Kidney (tissue), 14 donors: ENCODE results near the gene NOTCH1. TPM values are rescaled to one million over a fixed set of nuclear protein-coding genes. Genes with fewer than 3 reads are reported as not detected.

ENCODE experiments used
- DNase-seq, 5 donors: peaks; one replicate each; pipeline ENCODE4 v3.0.0-alpha.2; 2013 to 2020
- FAIRE-seq: peaks from 2 replicates; lab custom pipeline; 2012; peaks lifted over from hg19 to GRCh38; lab: Jason Lieb, UNC
- H3K27ac ChIP-seq, 2 donors: one replicate each; pipeline ENCODE4 v1.7.0; 2013; ENCODE audit warnings: low read depth in 2 of 2, low read length in 2 of 2, inconsistent platforms in 1 of 2
- H3K27me3 ChIP-seq: one replicate; pipeline ENCODE4 v1.7.1; 2013; ENCODE audit warnings: low read length, inconsistent platforms; ENCODE audit not compliant: control insufficient read depth, insufficient read depth
- H3K36me3 ChIP-seq, 3 donors: one replicate each; pipeline versions ENCODE4 v1.7.0 to v1.7.1; 2013; ENCODE audit warnings: low read length in 3 of 3, control low read depth in 1 of 3, inconsistent platforms in 1 of 3; ENCODE audit not compliant: insufficient read depth in 3 of 3, control insufficient read depth in 2 of 3
- H3K4me1 ChIP-seq, 3 donors: one replicate each; pipeline versions ENCODE4 v1.7.0 to v1.7.1; 2013; ENCODE audit warnings: low read length in 3 of 3, inconsistent platforms in 1 of 3, low read depth in 1 of 3; ENCODE audit not compliant: control insufficient read depth in 2 of 3, insufficient read depth in 2 of 3
- H3K4me3 ChIP-seq, 3 donors: one replicate each; pipeline versions ENCODE4 v1.7.0 to v1.8.1; 2013; ENCODE audit warnings: low read length in 3 of 3, control low read depth in 1 of 3, inconsistent platforms in 1 of 3
- H3K9ac ChIP-seq, 3 donors: one replicate each; pipeline versions ENCODE4 v1.7.0 to v1.7.1; 2013; ENCODE audit warnings: low read length in 3 of 3, control low read depth in 1 of 3, inconsistent platforms in 1 of 3
- H3K9me3 ChIP-seq, 3 donors: one replicate each; pipeline versions ENCODE4 v1.7.0 to v1.7.1; 2013; ENCODE audit warnings: low read length in 3 of 3, control low read depth in 1 of 3, inconsistent platforms in 1 of 3; ENCODE audit not compliant: control insufficient read depth in 2 of 3, insufficient read depth in 1 of 3
- CTCF ChIP-seq: IDR thresholded peaks from 3 replicates; pipeline ENCODE4 v1.5.1; 2012; ENCODE audit warnings: mild to moderate bottlenecking, moderate library complexity, borderline replicate concordance; ENCODE audit not compliant: insufficient read depth; ENCODE audit errors: extremely low read depth
- intact Hi-C: fragments of 100-400 bp; cut with DNase I; formaldehyde crosslinking; loops from one replicate; pipeline ENCODE4 v1.11.1; 2022
- polyA plus RNA-seq: library from polyadenylated mRNA; stranded (reverse); fragments of 350-450 nt; fragmentation: Illumina TruSeq; extraction: RNeasy Lipid Tissue Mini Kit (QIAGEN cat#74804); gene quantifications from one replicate; pipeline ENCODE4 v1.2.3, GENCODE V29; 2014; ENCODE audit warnings: low read depth, low replicate concordance; ENCODE audit not compliant: insufficient read depth
- total RNA-seq: library from RNA; stranded (reverse); fragmentation: NEBNext Ultra II Directional; extraction: Animal tissue kit (Norgen Biotek cat#: 25700); gene quantifications from one replicate; pipeline ENCODE4 v1.2.1, GENCODE V29; 2021
- donor health status: control.
- donor health status: control.
- donor health status: control.
- donor health status: control.
- donor health status: control.
- donor health status: DM: yes; HTN: yes; CAD: no.
- donor health status: Normal renal cell carcinoma (clear cell type).

NOTCH1 gene
- total and polyA plus RNA-seq, 2 donors from 2014 or later: 6.5 to 77.2 TPM

GRCh38 chr9:136499071-136499934 lies 46.5 kb downstream of the NOTCH1 start:
- no peak for FAIRE-seq
- Histone ChIP-seq H3K36me3 (peaks cover 0 to 32% (median 11%) of the 10 kb centered on the region in 3 donors), H3K27me3 (no peaks in the 10 kb centered on the region), H3K4me3 (no peak overlapping the region), H3K9ac (no peak overlapping the region), H3K4me1 (no peaks in the 10 kb centered on the region), H3K9me3 (no peaks in the 10 kb centered on the region), H3K27ac (no peak overlapping the region)
- no peak for TF ChIP-seq CTCF
- intact Hi-C loops: no loop called here
- DNase-seq: no peak

GRCh38 chr9:136497916-136498695 lies 47.7 kb downstream of the NOTCH1 start:
- H3K36me3 ChIP-seq: peaks cover 0 to 25% (median 9%) of the 10 kb centered on the region in 3 donors
- H3K9ac ChIP-seq: no peak overlapping the region
- FAIRE-seq (no peak), DNase-seq (no peak)
- H3K9me3 ChIP-seq: no peaks in the 10 kb centered on the region
- intact Hi-C loops: no loop called here
- TF ChIP-seq CTCF: no peak
- H3K27ac ChIP-seq: no peak overlapping the region
- H3K27me3 ChIP-seq: no peaks in the 10 kb centered on the region
- H3K4me1 ChIP-seq: no peaks in the 10 kb centered on the region
- no peak overlapping the region for H3K4me3 ChIP-seq

- Histone ChIP-seq H3K27ac (no peak overlapping the region), H3K36me3 (peaks cover 0 to 25% (median 9%) of the 10 kb centered on the region in 3 donors), H3K4me3 (no peak overlapping the region), H3K27me3 (no peaks in the 10 kb centered on the region), H3K4me1 (peaks cover 0 to 3% (median 0%) of the 10 kb centered on the region in 3 donors), H3K9ac (no peak overlapping the region), H3K9me3 (no peaks in the 10 kb centered on the region)
- FAIRE-seq (no peak), DNase-seq (no peak)
- intact Hi-C loops: no loop called here
- TF ChIP-seq CTCF: no peak
Observed at GRCh38 chr9:136496801-136497620, 48.8 kb downstream of the NOTCH1 start.
